HepG2 (cell line): Measurements from ENCODE around the gene ABCE1. TPM values are rescaled to one million over a fixed set of nuclear protein-coding genes. Genes with fewer than 3 reads are reported as not detected.

Experiments used
- BRF2 ChIP-seq: sonication (generic); formaldehyde crosslinking; IDR thresholded peaks from 2 replicates; pipeline ENCODE4 v1.8.1; 2022; ENCODE audit warnings: mild to moderate bottlenecking, missing genetic modification reagents
- CSRNP1 ChIP-seq: sonication (generic); formaldehyde crosslinking; IDR thresholded peaks from 2 replicates; pipeline ENCODE4 v1.8.1; 2023; ENCODE audit warnings: mild to moderate bottlenecking, missing genetic modification reagents
- FOXA1 ChIP-seq, 2 experiments: fragments of 450-650 bp in 1 of 2; sonication (generic) in 1 of 2; formaldehyde crosslinking in 1 of 2; IDR thresholded peaks; 2 replicates each; pipeline versions ENCODE4 v1.4.0 to v1.6.1; 2016 to 2020; ENCODE audit warnings: missing genetic modification reagents in 1 of 2
- HNRNPUL1 ChIP-seq: fragments of 200-400 bp; formaldehyde crosslinking; IDR thresholded peaks from 2 replicates; pipeline ENCODE4 v1.6.1; 2017; ENCODE audit warnings: low read depth, mild to moderate bottlenecking, low read length, moderate library complexity
- LCORL ChIP-seq, 2 experiments: fragments of 450-650 bp in 1 of 2; sonication (generic) in 1 of 2; formaldehyde crosslinking in 1 of 2; IDR thresholded peaks; 2 replicates each; pipeline versions ENCODE4 v1.5.0 to v1.6.1; 2017 to 2020; ENCODE audit warnings: antibody characterized with exemption in 1 of 2, missing genetic modification reagents in 1 of 2
- LRRFIP1 ChIP-seq: sonication (generic); formaldehyde crosslinking; conservative IDR thresholded peaks from 2 replicates; pipeline ENCODE4 v1.4.0; 2020; ENCODE audit warnings: missing genetic modification reagents
- MIXL1 ChIP-seq: IDR thresholded peaks from 2 replicates; pipeline ENCODE4 v1.6.1; 2016
- NFATC3 ChIP-seq: sonication (generic); formaldehyde crosslinking; IDR thresholded peaks from 2 replicates; pipeline ENCODE4 v1.5.1; 2020; ENCODE audit warnings: mild to moderate bottlenecking, missing genetic modification reagents
- PPARG ChIP-seq: conservative IDR thresholded peaks from 2 replicates; pipeline ENCODE4 v1.6.1; 2016; ENCODE audit warnings: missing biosample characterization, missing genetic modification reagents
- SRF ChIP-seq: IDR thresholded peaks from 2 replicates; pipeline ENCODE4 v1.6.1; 2011; ENCODE audit warnings: mild to moderate bottlenecking, low read depth, low read length, moderate library complexity
- SRSF4 ChIP-seq: fragments of 200-400 bp; formaldehyde crosslinking; IDR thresholded peaks from one replicate; pipeline ENCODE4 v1.6.1; 2018; ENCODE audit warnings: mild to moderate bottlenecking, low read depth, low read length, moderate library complexity; ENCODE audit not compliant: poor library complexity, severe bottlenecking
- THRA ChIP-seq: sonication (generic); formaldehyde crosslinking; IDR thresholded peaks from 2 replicates; pipeline ENCODE4 v1.4.0; 2020; ENCODE audit warnings: missing genetic modification reagents, borderline replicate concordance
- THYN1 ChIP-seq: sonication (generic); formaldehyde crosslinking; IDR thresholded peaks from 2 replicates; pipeline ENCODE4 v1.8.1; 2023; ENCODE audit warnings: low read depth, mild to moderate bottlenecking, moderate library complexity, missing genetic modification reagents, borderline replicate concordance
- TP53 ChIP-seq: sonication (generic); formaldehyde crosslinking; conservative IDR thresholded peaks from 2 replicates; pipeline ENCODE4 v1.4.0; 2020; ENCODE audit warnings: missing genetic modification reagents
- ZNF24 ChIP-seq: fragments of 450-650 bp; IDR thresholded peaks from 2 replicates; pipeline ENCODE4 v1.6.1; 2017; ENCODE audit warnings: antibody characterized with exemption, mild to moderate bottlenecking
- ZNF263 ChIP-seq: sonication (generic); formaldehyde crosslinking; IDR thresholded peaks from 2 replicates; pipeline ENCODE4 v1.4.0; 2020; ENCODE audit warnings: missing genetic modification reagents
- ZNF546 ChIP-seq: sonication (generic); formaldehyde crosslinking; conservative IDR thresholded peaks from 2 replicates; pipeline ENCODE4 v1.8.1; 2023; ENCODE audit warnings: mild to moderate bottlenecking, missing genetic modification reagents
- ZNF562 ChIP-seq: sonication (generic); formaldehyde crosslinking; IDR thresholded peaks from 2 replicates; pipeline ENCODE4 v1.8.0; 2022; ENCODE audit warnings: missing genetic modification reagents, borderline replicate concordance
- ZNF770 ChIP-seq: sonication (generic); formaldehyde crosslinking; IDR thresholded peaks from 2 replicates; pipeline ENCODE4 v1.5.0; 2020; ENCODE audit warnings: mild to moderate bottlenecking, missing genetic modification reagents
- polyA plus RNA-seq, 8 experiments: library from polyadenylated mRNA; depleted of rRNA in 3 of 8; stranded (reverse) in 7 of 8; unstranded in 1 of 8; fragments of >200 nt; fragmentation: Illumina TruSeq in 4 of 8; extraction: Trizol in 4 of 8; gene quantifications; 2 replicates each; pipeline versions ENCODE4 v1.2.1 to v1.2.3, GENCODE V29; 2011 to 2016; ENCODE audit warnings: low read depth in 4 of 8, missing spikeins in 1 of 8, mixed read lengths in 1 of 8; ENCODE audit not compliant: insufficient read depth in 1 of 8
- total RNA-seq, 5 experiments: library from RNA; depleted of rRNA; stranded (reverse); fragments of >200 nt; fragmentation: Illumina TruSeq; extraction: Trizol; gene quantifications; 2 replicates each; pipeline ENCODE4 v1.2.3, GENCODE V29; 2016; ENCODE audit warnings: low read depth in 1 of 5

The ABCE1 gene
- total and polyA plus RNA-seq, 2 of the 13 experiments (the other 11 are each of a cell fraction or from before 2014, with no cell fraction given) = 50.8 to 139 TPM

GRCh38 chr4:145097821-145098674 is at the start of gene ABCE1, which contains the start of gene ANAPC10 (continued):
- TF ChIP-seq LRRFIP1 (CRISPR knock-in tag) (no peak), ZNF263 (CRISPR knock-in tag) (peak; percentile 23; the same call in 1 of the 2 replicates), TP53 (0 out of 2 replicates have a peak, but pooled peaks have one; percentile 57), MIXL1 (CRISPR knock-in tag) (no peak; the same call in 1 of the 2 replicates), NFATC3 (no peak), PPARG (CRISPR knock-in tag) (peak; percentile 61; the same call in 1 of the 2 replicates), ZNF24 (no peak), THYN1 (CRISPR knock-in tag) (no peak), BRF2 (CRISPR knock-in tag) (peak; percentile 61; the same call in 1 of the 2 replicates), THRA (peak; percentile 66; the same call in 1 of the 2 replicates), ZNF770 (CRISPR knock-in tag) (no peak), SRF (0 out of 2 replicates have a peak, but pooled peaks have one; percentile 15), ZNF546 (peak; percentile 78; the same call in 1 of the 2 replicates), ZNF562 (CRISPR knock-in tag) (no peak), FOXA1 (IDR thresholded peaks at IDR 0.05) (no peak), FOXA1 (CRISPR knock-in tag; IDR thresholded peaks at IDR 0.05) (no peak), HNRNPUL1 (no peak), CSRNP1 (CRISPR knock-in tag) (no peak), SRSF4 (no peak), LCORL (IDR thresholded peaks at IDR 0.05) (no peak), LCORL (CRISPR knock-in tag; IDR thresholded peaks at IDR 0.05) (peak; percentile 39; the same call in 1 of the 2 replicates)
